GM23248 (cell line): ENCODE measurements around the gene VWA2.

Experiments
- EZH2 ChIP-seq: fragments of 200-600 bp; sonication (generic); IDR thresholded peaks from 2 replicates; pipeline ENCODE4 v1.6.1; 2018; ENCODE audit warnings: antibody characterized with exemption, mild to moderate bottlenecking; ENCODE audit not compliant: insufficient read depth, poor library complexity, severe bottlenecking
- EZH2phosphoT487 ChIP-seq: fragments of 200-600 bp; sonication (generic); IDR thresholded peaks from 2 replicates; pipeline ENCODE4 v1.6.1; 2018; ENCODE audit warnings: antibody characterized with exemption, moderate library complexity, mild to moderate bottlenecking, low read depth; ENCODE audit not compliant: insufficient read depth

DNA sequence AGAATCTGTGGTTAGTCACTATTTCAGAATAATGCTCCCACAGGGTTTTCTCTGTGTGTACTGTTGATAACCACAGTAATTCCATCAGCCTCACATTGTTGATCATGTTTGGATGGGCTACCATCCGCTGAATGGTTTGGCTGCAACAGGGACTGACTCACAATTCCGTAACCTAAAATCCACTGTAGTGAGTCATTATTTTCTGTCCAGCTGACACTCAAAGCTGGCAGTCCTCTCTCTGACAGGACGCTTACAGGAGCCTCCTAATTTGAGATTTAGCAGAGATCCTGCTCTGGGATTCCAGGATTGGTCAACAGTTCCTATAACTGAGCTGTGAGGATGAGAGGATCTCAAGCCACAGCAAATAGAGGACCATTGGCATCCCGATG is 32.7 kb downstream of the VWA2 start:
- TF ChIP-seq EZH2phosphoT487 = peak; percentile 92
- TF ChIP-seq EZH2 = no peak
